ENCODE data around the gene PMM1.
"Not testable (repeated sequence)": the region's sequence is repeated elsewhere in the genome, so short reads cannot be mapped to it uniquely, and the experiment has no call there.

The PMM1 gene

GRCh38 chr22:41563051-41563711 lies 26.5 kb downstream of the PMM1 start:
- DNase-seq (ENCODE audit: low read depth in 2 of 2) = peak; percentile 65 to 68

GRCh38 chr22:41562461-41562860 lies 27.2 kb downstream of the PMM1 start:
- no peak for DNase-seq (ENCODE audit: low read depth in 2 of 2)

GRCh38 chr22:41561788-41562187 lies 27.9 kb downstream of the PMM1 start:
- DNase-seq (ENCODE audit: low read depth in 2 of 2) = no peak

- no peak for DNase-seq (ENCODE audit: low read depth in 2 of 2)
These were observed 28.3 kb downstream of the PMM1 start for GRCh38 chr22:41561335-41561734.

GRCh38 chr22:41560095-41560471 lies 29.6 kb downstream of the PMM1 start:
- DNase-seq (ENCODE audit: low read depth in 2 of 2) = no peak

GRCh38 chr22:41558241-41558630 lies 31.4 kb downstream of the PMM1 start:
- not testable (repeated sequence) for DNase-seq (ENCODE audit: low read depth in 2 of 2)

- no peak for DNase-seq (ENCODE audit: low read depth in 2 of 2)
These were observed 32.0 kb downstream of the PMM1 start for GRCh38 chr22:41557401-41558240.

GRCh38 chr22:41556561-41556960 lies 33.1 kb downstream of the PMM1 start:
- DNase-seq (ENCODE audit: low read depth in 2 of 2) = no peak

GRCh38 chr22:41555325-41555982 lies 34.2 kb downstream of the PMM1 start:
- DNase-seq (ENCODE audit: low read depth in 2 of 2) = no peak

GRCh38 chr22:41551877-41552582 lies 37.6 kb downstream of the PMM1 start:
- DNase-seq (ENCODE audit: low read depth in 2 of 2) = no peak

GRCh38 chr22:41550952-41551491 lies 38.6 kb downstream of the PMM1 start:
- no peak for DNase-seq (ENCODE audit: low read depth in 2 of 2)

- DNase-seq (ENCODE audit: low read depth in 2 of 2) = no peak
These were observed 40.8 kb downstream of the PMM1 start for GRCh38 chr22:41548830-41549211.

GRCh38 chr22:41544671-41545476 lies 44.8 kb downstream of the PMM1 start:
- DNase-seq (ENCODE audit: low read depth in 2 of 2) = no peak

- peak; percentile 93 to 94 for DNase-seq (ENCODE audit: low read depth in 2 of 2)
These were observed 45.6 kb downstream of the PMM1 start, which contains the start of gene POLR3H for GRCh38 chr22:41543854-41544670. Gene POLR3H, minus strand, starts transcription at chr22:41544470. Its CDS starts 369 bp downstream, at chr22:41544101.

GRCh38 chr22:41542224-41542623 lies 47.4 kb downstream of the PMM1 start:
- no peak for DNase-seq (ENCODE audit: low read depth in 2 of 2)

GRCh38 chr22:41541484-41541883 lies 48.2 kb downstream of the PMM1 start:
- no peak for DNase-seq (ENCODE audit: low read depth in 2 of 2)

GRCh38 chr22:41540365-41540764 lies 49.3 kb downstream of the PMM1 start:
- no peak for DNase-seq (ENCODE audit: low read depth in 2 of 2)

- no peak for DNase-seq (ENCODE audit: low read depth in 2 of 2)
These were observed 49.7 kb downstream of the PMM1 start for GRCh38 chr22:41540006-41540315.

GRCh38 chr22:41539146-41540005 lies 50.3 kb downstream of the PMM1 start:
- no peak for DNase-seq (ENCODE audit: low read depth in 2 of 2)

Data from fibroblast of skin of left quadriceps (primary cell).